ENCODE data around the gene NDST4. TPM values are rescaled to one million over a fixed set of nuclear protein-coding genes. Genes with fewer than 3 reads are reported as not detected.

NDST4 gene
- total RNA-seq, 1 donor from 2014 or later: 1.5 TPM

GRCh38 chr4:114807357-114807756 lies 306.1 kb downstream of the NDST4 start:
- no peak overlapping the region for H3K4me2 ChIP-seq
- H3K9ac ChIP-seq: no peak overlapping the region
- H3K79me2 ChIP-seq (ENCODE audit: low read depth): no peaks in the 10 kb centered on the region
- Mint-ChIP-seq H3K27me3 (ENCODE audit: insufficient read depth, low read depth) (peaks cover 2% of the 10 kb centered on the region), H3K9me3 (peaks cover 6% of the 10 kb centered on the region), H3K27ac (no peak overlapping the region), H3K4me1 (no peaks in the 10 kb centered on the region), H3K36me3 (peaks cover 1% of the 10 kb centered on the region), H3K4me3 (no peak overlapping the region)
- H2AFZ ChIP-seq (replicated peaks): peak overlapping the region; percentile 55
- no peaks in the 10 kb centered on the region for H3K36me3 ChIP-seq
- H3K4me3 ChIP-seq: no peak overlapping the region
- no peaks in the 10 kb centered on the region for H3K9me3 ChIP-seq (ENCODE audit: low read depth)
- no peaks in the 10 kb centered on the region for H3F3A ChIP-seq (ENCODE audit: low read depth)
- no peak for TF ChIP-seq EZH2phosphoT487 (IDR thresholded peaks at IDR 0.05)
- H4K20me1 ChIP-seq (ENCODE audit: low read depth): no peaks in the 10 kb centered on the region
- no peak overlapping the region for H3K27ac ChIP-seq
- no peaks in the 10 kb centered on the region for H3K4me1 ChIP-seq
- no peak for DNase-seq (ENCODE audit: low spot score)
- no peaks in the 10 kb centered on the region for H3K27me3 ChIP-seq

GRCh38 chr4:114791976-114792375 lies 321.4 kb downstream of the NDST4 start:
- TF ChIP-seq CTCF (IDR thresholded peaks at IDR 0.05) (no peak), EZH2 (IDR thresholded peaks at IDR 0.05) (no peak), EZH2phosphoT487 (IDR thresholded peaks at IDR 0.05) (no peak)
- H3K27ac Mint-ChIP-seq: no peak overlapping the region
- peak overlapping the region; percentile 16 for H3K4me2 ChIP-seq

GRCh38 chr4:114785570-114785969 lies 327.9 kb downstream of the NDST4 start:
- H3K9me3 Mint-ChIP-seq: no peaks in the 10 kb centered on the region
- no peaks in the 10 kb centered on the region for H3F3A ChIP-seq (ENCODE audit: low read depth)
- no peak overlapping the region for H3K9ac ChIP-seq
- H3K4me3 Mint-ChIP-seq: no peak overlapping the region
- TF ChIP-seq EZH2phosphoT487 (IDR thresholded peaks at IDR 0.05) (no peak), CTCF (IDR thresholded peaks at IDR 0.05) (no peak), EZH2 (IDR thresholded peaks at IDR 0.05) (no peak)
- H3K27me3 Mint-ChIP-seq (ENCODE audit: insufficient read depth, low read depth): no peaks in the 10 kb centered on the region
- no peaks in the 10 kb centered on the region for H3K36me3 ChIP-seq
- no peaks in the 10 kb centered on the region for H3K36me3 Mint-ChIP-seq
- no peaks in the 10 kb centered on the region for H3K27me3 ChIP-seq
- H3K4me1 Mint-ChIP-seq: peaks cover 13% of the 10 kb centered on the region
- H3K4me2 ChIP-seq: no peak overlapping the region
- H3K27ac ChIP-seq: no peak overlapping the region
- H4K20me1 ChIP-seq (ENCODE audit: low read depth): no peaks in the 10 kb centered on the region
- H3K27ac Mint-ChIP-seq: no peak overlapping the region
- no peak overlapping the region for H2AFZ ChIP-seq (replicated peaks)
- no peak for DNase-seq (ENCODE audit: low spot score)
- no peaks in the 10 kb centered on the region for H3K79me2 ChIP-seq (ENCODE audit: low read depth)
- no peaks in the 10 kb centered on the region for H3K9me3 ChIP-seq (ENCODE audit: low read depth)
- peaks cover 19% of the 10 kb centered on the region for H3K4me1 ChIP-seq
- no peak overlapping the region for H3K4me3 ChIP-seq

More at GRCh38 chr4:114791976-114792375, 321.4 kb downstream of the NDST4 start:
- Mint-ChIP-seq H3K4me1 (peaks cover 14% of the 10 kb centered on the region), H3K36me3 (no peaks in the 10 kb centered on the region), H3K27me3 (ENCODE audit: insufficient read depth, low read depth) (no peaks in the 10 kb centered on the region), H3K9me3 (no peaks in the 10 kb centered on the region), H3K4me3 (no peak overlapping the region)
- H4K20me1 ChIP-seq (ENCODE audit: low read depth): no peaks in the 10 kb centered on the region
- no peaks in the 10 kb centered on the region for H3K27me3 ChIP-seq
- no peak for DNase-seq (ENCODE audit: low spot score)
- H3K79me2 ChIP-seq (ENCODE audit: low read depth): no peaks in the 10 kb centered on the region
- H3K4me3 ChIP-seq: no peak overlapping the region
- peak overlapping the region; percentile 59 for H3K27ac ChIP-seq
- peaks cover 32% of the 10 kb centered on the region for H3K4me1 ChIP-seq
- H3K36me3 ChIP-seq: no peaks in the 10 kb centered on the region
- H2AFZ ChIP-seq (replicated peaks): no peak overlapping the region
- no peak overlapping the region for H3K9ac ChIP-seq
- peaks cover 21% of the 10 kb centered on the region for H3F3A ChIP-seq (ENCODE audit: low read depth)
- H3K9me3 ChIP-seq (ENCODE audit: low read depth): no peaks in the 10 kb centered on the region

GRCh38 chr4:114783215-114783595 lies 330.2 kb downstream of the NDST4 start:
- H3K27ac Mint-ChIP-seq: no peak overlapping the region
- TF ChIP-seq CTCF (IDR thresholded peaks at IDR 0.05): no peak
- TF ChIP-seq EZH2phosphoT487 (IDR thresholded peaks at IDR 0.05): no peak
- TF ChIP-seq EZH2 (IDR thresholded peaks at IDR 0.05): no peak

More at GRCh38 chr4:114783215-114783595, 330.2 kb downstream of the NDST4 start:
- peaks cover 13% of the 10 kb centered on the region for H3K4me1 Mint-ChIP-seq
- Histone ChIP-seq H3K79me2 (ENCODE audit: low read depth) (no peaks in the 10 kb centered on the region), H3K4me2 (peak overlapping the region; percentile 0), H3K27ac (no peak overlapping the region), H3K9me3 (ENCODE audit: low read depth) (peaks cover 14% of the 10 kb centered on the region), H3K27me3 (no peaks in the 10 kb centered on the region), H3K4me3 (no peak overlapping the region), H3K9ac (no peak overlapping the region), H4K20me1 (ENCODE audit: low read depth) (no peaks in the 10 kb centered on the region), H3K36me3 (peaks cover 7% of the 10 kb centered on the region), H3F3A (ENCODE audit: low read depth) (no peaks in the 10 kb centered on the region), H3K4me1 (peaks cover 11% of the 10 kb centered on the region), H2AFZ (replicated peaks) (no peak overlapping the region)
- no peaks in the 10 kb centered on the region for H3K27me3 Mint-ChIP-seq (ENCODE audit: insufficient read depth, low read depth)
- no peaks in the 10 kb centered on the region for H3K9me3 Mint-ChIP-seq
- H3K36me3 Mint-ChIP-seq: no peaks in the 10 kb centered on the region
- DNase-seq (ENCODE audit: low spot score): no peak
- H3K4me3 Mint-ChIP-seq: no peak overlapping the region
